ENCODE results near the gene FOXO3. TPM values are rescaled to one million over a fixed set of nuclear protein-coding genes. Genes with fewer than 3 reads are reported as not detected.
A peak's percentile ranks its signal among the peaks of the same experiment; 100 is the strongest.

FOXO3 gene
- total RNA-seq, 2 donors from 2014 or later, result 108 to 144 TPM

GRCh38 chr6:108564178-108564577, 3.5 kb downstream of the FOXO3 start:
- intact Hi-C loops (cut with DNase I), result no loop called here
- H3K27ac ChIP-seq, result peak overlapping the region; percentile 53 to 99
- H3K9me3 ChIP-seq, result no peaks in the 10 kb centered on the region
- DNase-seq (ENCODE audit: low spot score), result no peak
- H3K4me3 ChIP-seq, result no peak overlapping the region
- H3K36me3 ChIP-seq, result no peaks in the 10 kb centered on the region
- no peaks in the 10 kb centered on the region for H3K27me3 ChIP-seq (replicated peaks; ENCODE audit: insufficient read depth)
- 21% methylated on average over 3 of the region's 3 CpGs for WGBS
- H3K4me1 ChIP-seq (replicated peaks), result no peaks in the 10 kb centered on the region
- no peak for TF ChIP-seq POLR2AphosphoS5 (IDR thresholded peaks at IDR 0.05)
- no peak for TF ChIP-seq CTCF (IDR thresholded peaks at IDR 0.05)
- no peak for TF ChIP-seq POLR2A (IDR thresholded peaks at IDR 0.05)

GRCh38 chr6:108565091-108565766, 4.5 kb downstream of the FOXO3 start:
- Histone ChIP-seq H3K27me3 (replicated peaks; ENCODE audit: insufficient read depth) (no peaks in the 10 kb centered on the region), H3K4me3 (peak overlapping the region in 1 of 2 donors; percentile 10), H3K27ac (peak overlapping the region; percentile 53 to 99), H3K4me1 (replicated peaks) (no peaks in the 10 kb centered on the region), H3K9me3 (no peaks in the 10 kb centered on the region), H3K36me3 (no peaks in the 10 kb centered on the region)
- TF ChIP-seq POLR2AphosphoS5 (IDR thresholded peaks at IDR 0.05), result no peak
- TF ChIP-seq POLR2A (IDR thresholded peaks at IDR 0.05), result no peak
- no peak for TF ChIP-seq CTCF (IDR thresholded peaks at IDR 0.05)
- WGBS, result 32% methylated on average over 4 of the region's 4 CpGs
- DNase-seq (ENCODE audit: low spot score), result no peak
- intact Hi-C loops (cut with DNase I), result no loop called here

- H3K27ac ChIP-seq, result peak overlapping the region; percentile 53 to 99
- H3K4me1 ChIP-seq (replicated peaks), result no peaks in the 10 kb centered on the region
- 6% methylated on average over 4 of the region's 4 CpGs for WGBS
- intact Hi-C loops (cut with DNase I), result no loop called here
- no peaks in the 10 kb centered on the region for H3K27me3 ChIP-seq (replicated peaks; ENCODE audit: insufficient read depth)
- H3K9me3 ChIP-seq, result no peaks in the 10 kb centered on the region
- H3K36me3 ChIP-seq, result no peaks in the 10 kb centered on the region
- no peak overlapping the region for H3K4me3 ChIP-seq
- peak; percentile 34 for TF ChIP-seq POLR2AphosphoS5 (IDR thresholded peaks at IDR 0.05)
- TF ChIP-seq CTCF (IDR thresholded peaks at IDR 0.05), result peak in 1 of 4 experiments; percentile 14
- no peak for TF ChIP-seq POLR2A (IDR thresholded peaks at IDR 0.05)
- DNase-seq (ENCODE audit: low spot score), result no peak
Observed at GRCh38 chr6:108565893-108566292, 5.2 kb downstream of the FOXO3 start.

- H3K4me1 ChIP-seq (replicated peaks), result no peaks in the 10 kb centered on the region
- H3K27ac ChIP-seq, result peak overlapping the region; percentile 53 to 99
- intact Hi-C loops (cut with DNase I), result no loop called here
- DNase-seq (ENCODE audit: low spot score), result no peak
- H3K4me3 ChIP-seq, result no peak overlapping the region
- H3K27me3 ChIP-seq (replicated peaks; ENCODE audit: insufficient read depth), result no peaks in the 10 kb centered on the region
- no peaks in the 10 kb centered on the region for H3K9me3 ChIP-seq
- TF ChIP-seq POLR2A (IDR thresholded peaks at IDR 0.05) (no peak), CTCF (IDR thresholded peaks at IDR 0.05) (no peak), POLR2AphosphoS5 (IDR thresholded peaks at IDR 0.05) (no peak)
- no peaks in the 10 kb centered on the region for H3K36me3 ChIP-seq
Observed at GRCh38 chr6:108566406-108566805, 5.7 kb downstream of the FOXO3 start.

- no peak overlapping the region for H3K4me3 ChIP-seq
- intact Hi-C loops (cut with DNase I), result no loop called here
- no peaks in the 10 kb centered on the region for H3K9me3 ChIP-seq
- WGBS, result 87% methylated on average over 5 of the region's 5 CpGs
- DNase-seq (ENCODE audit: low spot score), result no peak
- no peak overlapping the region for H3K27ac ChIP-seq
- no peaks in the 10 kb centered on the region for H3K4me1 ChIP-seq (replicated peaks)
- TF ChIP-seq POLR2AphosphoS5 (IDR thresholded peaks at IDR 0.05), result no peak
- TF ChIP-seq CTCF (IDR thresholded peaks at IDR 0.05), result no peak
- TF ChIP-seq POLR2A (IDR thresholded peaks at IDR 0.05), result no peak
- no peaks in the 10 kb centered on the region for H3K27me3 ChIP-seq (replicated peaks; ENCODE audit: insufficient read depth)
- no peaks in the 10 kb centered on the region for H3K36me3 ChIP-seq
Observed at GRCh38 chr6:108568101-108568500, 7.4 kb downstream of the FOXO3 start.

Data from prostate gland (tissue), 2 donors.